Fibroblast of peridontal ligament (primary cell): ENCODE data around the gene FGF2.
"Not testable (repeated sequence)": the region's sequence is repeated elsewhere in the genome, so short reads cannot be mapped to it uniquely, and the experiment has no call there.

Source experiments
- DNase-seq: peaks from one replicate; pipeline ENCODE4 v3.0.0-alpha.2; 2010; ENCODE audit errors: extremely low read depth

Gene FGF2

GRCh38 chr4:122814426-122814825 lies 12.2 kb upstream of the FGF2 start:
- DNase-seq, result no peak

- DNase-seq, result no peak
Observed at GRCh38 chr4:122815248-122815647, 11.4 kb upstream of the FGF2 start.

GRCh38 chr4:122816476-122816875 lies 10.2 kb upstream of the FGF2 start:
- DNase-seq, result no peak

GRCh38 chr4:122819708-122820449 lies 6.8 kb upstream of the FGF2 start:
- no peak for DNase-seq

GRCh38 chr4:122821092-122821491 lies 5.5 kb upstream of the FGF2 start:
- DNase-seq, result no peak

- DNase-seq, result no peak
Observed at GRCh38 chr4:122822466-122822865, 4.2 kb upstream of the FGF2 start.

- no peak for DNase-seq
Observed at GRCh38 chr4:122823476-122823875, 3.2 kb upstream of the FGF2 start.

- peak; percentile 43 for DNase-seq
Observed at GRCh38 chr4:122824616-122825015, 2.0 kb upstream of the FGF2 start.

- DNase-seq, result peak; percentile 71
Observed at GRCh38 chr4:122826079-122826527, 528 bp upstream of the FGF2 start.

- peak; percentile 65 for DNase-seq
Observed at GRCh38 chr4:122827258-122827878, 737 bp downstream of the FGF2 start.

GRCh38 chr4:122827879-122828601 lies 1.4 kb downstream of the FGF2 start:
- DNase-seq, result peak; percentile 77

- peak; percentile 44 for DNase-seq
Observed at GRCh38 chr4:122830426-122831095, 3.9 kb downstream of the FGF2 start.

- DNase-seq, result no peak
Observed at GRCh38 chr4:122831515-122832196, 5.0 kb downstream of the FGF2 start.

- no peak for DNase-seq
Observed at GRCh38 chr4:122832732-122833131, 6.1 kb downstream of the FGF2 start.

GRCh38 chr4:122833999-122834398 lies 7.4 kb downstream of the FGF2 start:
- DNase-seq, result no peak

GRCh38 chr4:122836941-122837340 lies 10.3 kb downstream of the FGF2 start:
- no peak for DNase-seq

GRCh38 chr4:122838034-122838433 lies 11.4 kb downstream of the FGF2 start:
- no peak for DNase-seq

- DNase-seq, result no peak
Observed at GRCh38 chr4:122842392-122842791, 15.8 kb downstream of the FGF2 start.

- no peak for DNase-seq
Observed at GRCh38 chr4:122842984-122843531, 16.4 kb downstream of the FGF2 start.

GRCh38 chr4:122844391-122844790 lies 17.8 kb downstream of the FGF2 start:
- DNase-seq, result not testable (repeated sequence)

- DNase-seq, result peak; percentile 60
Observed at GRCh38 chr4:122845066-122845465, 18.4 kb downstream of the FGF2 start.
